Fibroblast of pulmonary artery (primary cell): ENCODE data around the gene CASP4.
A peak's percentile ranks its signal among the peaks of the same experiment; 100 is the strongest.

Source experiments
- DNase-seq: peaks from one replicate; pipeline ENCODE4 v3.0.0-alpha.2; 2010; ENCODE audit warnings: low read depth
- H3K4me3 ChIP-seq: replicated peaks from 2 replicates; pipeline ENCODE4 v1.5.1; 2011; ENCODE audit warnings: low read depth, mild to moderate bottlenecking, control low read depth, low read length, moderate library complexity
- CTCF ChIP-seq: IDR thresholded peaks from 2 replicates; pipeline ENCODE4 v1.5.1; 2011; ENCODE audit warnings: mild to moderate bottlenecking, control low read depth, low read length, inconsistent platforms; ENCODE audit errors: missing control alignments

Gene CASP4

GRCh38 chr11:104897891-104898684, 70.3 kb downstream of the CASP4 start, which contains the start of gene CASP12:
Gene CASP12 (minus strand): TSS chr11:104898460.
- TF ChIP-seq CTCF: no peak
- H3K4me3 ChIP-seq: no peak within 1 kb of the TSS
- DNase-seq: peak; percentile 27

GRCh38 chr11:104895634-104896033, 72.7 kb downstream of the CASP4 start:
- H3K4me3 ChIP-seq: no peak overlapping the region
- no peak for DNase-seq
- no peak for TF ChIP-seq CTCF

- no peak overlapping the region for H3K4me3 ChIP-seq
- DNase-seq: no peak
- TF ChIP-seq CTCF: no peak
Observed at GRCh38 chr11:104893876-104894275, 74.5 kb downstream of the CASP4 start.
